Skeletal muscle satellite cell (primary cell): ENCODE results near the gene UQCRFS1.
"Not testable (repeated sequence)": the region's sequence is repeated elsewhere in the genome, so short reads cannot be mapped to it uniquely, and the experiment has no call there.

ENCODE experiments used
- H3K27me3 ChIP-seq: 2 replicates; pipeline ENCODE4 v1.7.0; 2013; ENCODE audit warnings: low read length; ENCODE audit not compliant: control insufficient read depth, insufficient read depth
- H3K36me3 ChIP-seq: 2 replicates; pipeline ENCODE4 v1.7.0; 2013; ENCODE audit warnings: mild to moderate bottlenecking, control low read depth, low read length; ENCODE audit not compliant: insufficient read depth
- H3K4me1 ChIP-seq: 2 replicates; pipeline ENCODE4 v1.7.0; 2013; ENCODE audit warnings: low read length; ENCODE audit not compliant: control insufficient read depth, insufficient read depth
- H3K4me2 ChIP-seq: 2 replicates; pipeline ENCODE4 v1.7.0; 2013; ENCODE audit warnings: mild to moderate bottlenecking, low read length
- H3K4me3 ChIP-seq: 2 replicates; pipeline ENCODE4 v1.7.0; 2013; ENCODE audit warnings: low read length
- H3K9ac ChIP-seq: 2 replicates; pipeline ENCODE4 v1.7.0; 2013; ENCODE audit warnings: mild to moderate bottlenecking, low read depth, low read length, moderate library complexity
- H3K9me3 ChIP-seq: replicated peaks from 2 replicates; pipeline ENCODE4 v1.7.0; 2013; ENCODE audit warnings: mild to moderate bottlenecking, control low read depth, low read length

UQCRFS1 gene

GRCh38 chr19:29212356-29212647 is 649 bp downstream of the UQCRFS1 start:
- H3K36me3 ChIP-seq: no peaks in the 10 kb centered on the region
- H3K27me3 ChIP-seq: peaks cover under 1% of the 10 kb centered on the region
- H3K4me1 ChIP-seq: peaks cover 10% of the 10 kb centered on the region
- peak overlapping the region; percentile 99 for H3K9ac ChIP-seq
- peak overlapping the region; percentile 95 for H3K4me3 ChIP-seq
- H3K9me3 ChIP-seq: no peaks in the 10 kb centered on the region
- peak overlapping the region; percentile 98 for H3K4me2 ChIP-seq

- Histone ChIP-seq H3K4me2 (peak overlapping the region; percentile 98), H3K4me1 (peaks cover 10% of the 10 kb centered on the region), H3K4me3 (peak overlapping the region; percentile 95), H3K9ac (peak overlapping the region; percentile 99), H3K36me3 (peaks cover 2% of the 10 kb centered on the region), H3K9me3 (no peaks in the 10 kb centered on the region), H3K27me3 (no peaks in the 10 kb centered on the region)
These were observed 1.2 kb downstream of the UQCRFS1 start for GRCh38 chr19:29211562-29212355.

- not testable (repeated sequence) for H3K9ac ChIP-seq, H3K27me3 ChIP-seq, H3K36me3 ChIP-seq, H3K9me3 ChIP-seq
- Histone ChIP-seq H3K4me3 (peak overlapping the region; percentile 95), H3K4me2 (peak overlapping the region; percentile 98), H3K4me1 (peaks cover 10% of the 10 kb centered on the region)
These were observed 1.9 kb downstream of the UQCRFS1 start for GRCh38 chr19:29211041-29211440.

GRCh38 chr19:29210502-29210901 is 2.4 kb downstream of the UQCRFS1 start:
- not testable (repeated sequence) for H3K9ac ChIP-seq, H3K9me3 ChIP-seq, H3K4me3 ChIP-seq, H3K27me3 ChIP-seq, H3K4me2 ChIP-seq
- Histone ChIP-seq H3K36me3 (peaks cover 14% of the 10 kb centered on the region), H3K4me1 (peaks cover 10% of the 10 kb centered on the region)

GRCh38 chr19:29207403-29208187 is 5.4 kb downstream of the UQCRFS1 start:
- not testable (repeated sequence) for H3K4me3 ChIP-seq, H3K4me2 ChIP-seq, H3K27me3 ChIP-seq, H3K9ac ChIP-seq, H3K9me3 ChIP-seq
- Histone ChIP-seq H3K36me3 (peaks cover 16% of the 10 kb centered on the region), H3K4me1 (peaks cover 10% of the 10 kb centered on the region)

GRCh38 chr19:29206453-29206852 is 6.5 kb downstream of the UQCRFS1 start:
- no peak overlapping the region for H3K4me2 ChIP-seq
- H3K4me1 ChIP-seq: peaks cover 6% of the 10 kb centered on the region
- no peak overlapping the region for H3K4me3 ChIP-seq
- no peaks in the 10 kb centered on the region for H3K9me3 ChIP-seq
- H3K36me3 ChIP-seq: peaks cover 16% of the 10 kb centered on the region
- H3K9ac ChIP-seq: no peak overlapping the region
- H3K27me3 ChIP-seq: no peaks in the 10 kb centered on the region

GRCh38 chr19:29202281-29202680 is 10.7 kb downstream of the UQCRFS1 start:
- Histone ChIP-seq H3K9me3 (no peaks in the 10 kb centered on the region), H3K9ac (no peak overlapping the region), H3K4me2 (no peak overlapping the region), H3K4me1 (no peaks in the 10 kb centered on the region), H3K27me3 (no peaks in the 10 kb centered on the region), H3K4me3 (no peak overlapping the region), H3K36me3 (peaks cover 16% of the 10 kb centered on the region)

GRCh38 chr19:29201855-29202254 is 11.1 kb downstream of the UQCRFS1 start:
- Histone ChIP-seq H3K9ac (no peak overlapping the region), H3K4me3 (no peak overlapping the region), H3K36me3 (peaks cover 15% of the 10 kb centered on the region), H3K4me2 (no peak overlapping the region), H3K9me3 (no peaks in the 10 kb centered on the region), H3K27me3 (no peaks in the 10 kb centered on the region), H3K4me1 (no peaks in the 10 kb centered on the region)

GRCh38 chr19:29194658-29195057 is 18.3 kb downstream of the UQCRFS1 start:
- no peaks in the 10 kb centered on the region for H3K4me1 ChIP-seq
- H3K9me3 ChIP-seq: no peaks in the 10 kb centered on the region
- H3K4me2 ChIP-seq: no peak overlapping the region
- no peak overlapping the region for H3K4me3 ChIP-seq
- no peaks in the 10 kb centered on the region for H3K36me3 ChIP-seq
- H3K9ac ChIP-seq: no peak overlapping the region
- H3K27me3 ChIP-seq: peaks cover 4% of the 10 kb centered on the region

- H3K9ac ChIP-seq: no peak overlapping the region
- H3K27me3 ChIP-seq: peaks cover 9% of the 10 kb centered on the region
- H3K4me2 ChIP-seq: no peak overlapping the region
- H3K4me3 ChIP-seq: no peak overlapping the region
- no peaks in the 10 kb centered on the region for H3K36me3 ChIP-seq
- no peaks in the 10 kb centered on the region for H3K4me1 ChIP-seq
- H3K9me3 ChIP-seq: no peaks in the 10 kb centered on the region
These were observed 19.8 kb downstream of the UQCRFS1 start for GRCh38 chr19:29193155-29193554.

GRCh38 chr19:29191005-29191404 is 21.9 kb downstream of the UQCRFS1 start:
- no peaks in the 10 kb centered on the region for H3K9me3 ChIP-seq
- H3K4me1 ChIP-seq: no peaks in the 10 kb centered on the region
- no peak overlapping the region for H3K4me3 ChIP-seq
- H3K36me3 ChIP-seq: no peaks in the 10 kb centered on the region
- no peak overlapping the region for H3K9ac ChIP-seq
- H3K27me3 ChIP-seq: peaks cover 9% of the 10 kb centered on the region
- no peak overlapping the region for H3K4me2 ChIP-seq

- H3K36me3 ChIP-seq: no peaks in the 10 kb centered on the region
- H3K4me1 ChIP-seq: no peaks in the 10 kb centered on the region
- H3K27me3 ChIP-seq: peaks cover 9% of the 10 kb centered on the region
- H3K4me2 ChIP-seq: no peak overlapping the region
- no peak overlapping the region for H3K9ac ChIP-seq
- H3K4me3 ChIP-seq: no peak overlapping the region
- no peaks in the 10 kb centered on the region for H3K9me3 ChIP-seq
These were observed 24.0 kb downstream of the UQCRFS1 start for GRCh38 chr19:29189033-29189360.
